Smooth muscle cell (in vitro differentiated cells): ENCODE results near the gene CRYBB2. TPM values are rescaled to one million over a fixed set of nuclear protein-coding genes. Genes with fewer than 3 reads are reported as not detected.
"Not testable (repeated sequence)": the region's sequence is repeated elsewhere in the genome, so short reads cannot be mapped to it uniquely, and the experiment has no call there.

Source experiments
- DNase-seq: peaks from one replicate; lab custom pipeline; 2025; ENCODE audit not compliant: unreplicated experiment; lab: John Stamatoyannopoulos, UW
- H2AFZ ChIP-seq: fragments of 200-600 bp; sonication (generic); 2 replicates; pipeline ENCODE4 v1.6.0; 2016; ENCODE audit warnings: antibody characterized with exemption, low read depth, mild to moderate bottlenecking
- H3F3A ChIP-seq: fragments of 200-600 bp; sonication (generic); 2 replicates; pipeline ENCODE4 v1.6.0; 2017; ENCODE audit warnings: antibody characterized with exemption, low read depth
- H3K27ac ChIP-seq: fragments of 200-600 bp; sonication (generic); 2 replicates; pipeline ENCODE4 v1.5.1; 2016; ENCODE audit warnings: low read depth, mild to moderate bottlenecking
- H3K27me3 ChIP-seq: fragments of 200-600 bp; sonication (generic); 2 replicates; pipeline ENCODE4 v1.6.1; 2016; ENCODE audit warnings: low read depth, mild to moderate bottlenecking
- H3K36me3 ChIP-seq: fragments of 200-600 bp; sonication (generic); 2 replicates; pipeline ENCODE4 v1.5.1; 2016; ENCODE audit warnings: low read depth
- H3K4me1 ChIP-seq: fragments of 200-600 bp; sonication (generic); 2 replicates; pipeline ENCODE4 v1.5.1; 2016; ENCODE audit warnings: low read depth
- H3K4me2 ChIP-seq: fragments of 200-600 bp; sonication (generic); 2 replicates; pipeline ENCODE4 v1.6.0; 2016; ENCODE audit warnings: mild to moderate bottlenecking
- H3K4me3 ChIP-seq: fragments of 200-600 bp; sonication (generic); 2 replicates; pipeline ENCODE4 v1.5.1; 2016; ENCODE audit warnings: mild to moderate bottlenecking
- H3K79me2 ChIP-seq: fragments of 200-600 bp; sonication (generic); 2 replicates; pipeline ENCODE4 v1.6.0; 2016; ENCODE audit warnings: low read depth, mild to moderate bottlenecking
- H3K9ac ChIP-seq: fragments of 200-600 bp; sonication (generic); 2 replicates; pipeline ENCODE4 v1.6.0; 2016; ENCODE audit warnings: low read depth
- H3K9me3 ChIP-seq: fragments of 200-600 bp; sonication (generic); replicated peaks from 2 replicates; pipeline ENCODE4 v1.5.1; 2016; ENCODE audit warnings: low read depth
- H4K20me1 ChIP-seq: fragments of 200-600 bp; sonication (generic); 2 replicates; pipeline ENCODE4 v1.6.0; 2016; ENCODE audit warnings: low read depth
- CTCF ChIP-seq: fragments of 200-600 bp; sonication (generic); IDR thresholded peaks from 2 replicates; pipeline ENCODE4 v1.5.1; 2017; ENCODE audit warnings: borderline replicate concordance, mild to moderate bottlenecking, antibody characterized with exemption; ENCODE audit not compliant: insufficient read depth, poor library complexity, severe bottlenecking
- WGBS: methylation state at CpG from one replicate; pipeline ENCODE4 v1.1.7; 2016; ENCODE audit warnings: low lambda C conversion rate; 5-methylcytosine and 5-hydroxymethylcytosine counted together
- polyA plus RNA-seq: library from polyadenylated mRNA; unstranded; fragments of >200 nt; fragmentation: Nextera tagmentation; extraction: Ambion mirVana; gene quantifications from 2 replicates; pipeline ENCODE4 v1.2.1, GENCODE V29; 2016
- total RNA-seq: library from RNA; depleted of rRNA; stranded (reverse); fragments of >200 nt; gene quantifications from 2 replicates; pipeline ENCODE4 v1.2.3, GENCODE V29; 2014

CRYBB2 gene
- total and polyA plus RNA-seq, 2 experiments from 2014 or later = not detected

GRCh38 chr22:25235547-25236290, 16.3 kb downstream of the CRYBB2 start:
- no peak overlapping the region for H3K27ac ChIP-seq
- H3K4me1 ChIP-seq = no peaks in the 10 kb centered on the region
- H3K4me3 ChIP-seq = peak overlapping the region; percentile 33
- TF ChIP-seq CTCF = peak; percentile 63
- DNase-seq = peak; percentile 35
- no peak overlapping the region for H3K9ac ChIP-seq
- 17% methylated on average over 30 of the region's 30 CpGs for WGBS
- H2AFZ ChIP-seq = peak overlapping the region; percentile 65
- peaks cover 4% of the 10 kb centered on the region for H3K27me3 ChIP-seq
- no peaks in the 10 kb centered on the region for H3F3A ChIP-seq
- no peaks in the 10 kb centered on the region for H3K36me3 ChIP-seq
- peak overlapping the region; percentile 80 for H3K4me2 ChIP-seq
- no peaks in the 10 kb centered on the region for H3K9me3 ChIP-seq
- H3K79me2 ChIP-seq = no peaks in the 10 kb centered on the region
- no peaks in the 10 kb centered on the region for H4K20me1 ChIP-seq

GRCh38 chr22:25236417-25236816, 17.0 kb downstream of the CRYBB2 start:
- Histone ChIP-seq H3K4me1 (no peaks in the 10 kb centered on the region), H3K9ac (no peak overlapping the region), H3K27ac (no peak overlapping the region), H2AFZ (peak overlapping the region; percentile 65), H3K27me3 (peaks cover 4% of the 10 kb centered on the region), H3K79me2 (no peaks in the 10 kb centered on the region), H3K4me3 (peak overlapping the region; percentile 33), H3F3A (no peaks in the 10 kb centered on the region), H3K4me2 (peak overlapping the region; percentile 80), H3K36me3 (no peaks in the 10 kb centered on the region), H4K20me1 (no peaks in the 10 kb centered on the region), H3K9me3 (no peaks in the 10 kb centered on the region)
- WGBS = 87% methylated on average over 6 of the region's 6 CpGs
- no peak for TF ChIP-seq CTCF
- DNase-seq = no peak

GRCh38 chr22:25237503-25237902, 18.1 kb downstream of the CRYBB2 start:
- H3K9ac ChIP-seq = no peak overlapping the region
- TF ChIP-seq CTCF = no peak
- H4K20me1 ChIP-seq = no peaks in the 10 kb centered on the region
- no peak overlapping the region for H2AFZ ChIP-seq
- 83% methylated on average over 4 of the region's 4 CpGs for WGBS
- peaks cover 4% of the 10 kb centered on the region for H3K27me3 ChIP-seq
- H3K9me3 ChIP-seq = no peaks in the 10 kb centered on the region
- H3K4me2 ChIP-seq = no peak overlapping the region
- no peaks in the 10 kb centered on the region for H3K79me2 ChIP-seq
- no peak overlapping the region for H3K4me3 ChIP-seq
- no peaks in the 10 kb centered on the region for H3F3A ChIP-seq
- no peak overlapping the region for H3K27ac ChIP-seq
- no peaks in the 10 kb centered on the region for H3K36me3 ChIP-seq
- DNase-seq = no peak
- H3K4me1 ChIP-seq = no peaks in the 10 kb centered on the region

GRCh38 chr22:25238058-25238457, 18.6 kb downstream of the CRYBB2 start:
- not testable (repeated sequence) for DNase-seq, H3K4me1 ChIP-seq, H3K27ac ChIP-seq, H3K9ac ChIP-seq, H3K9me3 ChIP-seq, H2AFZ ChIP-seq, H3K36me3 ChIP-seq, H3K4me2 ChIP-seq, H3K27me3 ChIP-seq, H3K4me3 ChIP-seq, H4K20me1 ChIP-seq, H3F3A ChIP-seq, H3K79me2 ChIP-seq
- WGBS = 76% methylated on average over 7 of the region's 9 CpGs

GRCh38 chr22:25255169-25255568, 35.7 kb downstream of the CRYBB2 start:
- not testable (repeated sequence) for H3K4me2 ChIP-seq, H3K27ac ChIP-seq, H3K4me1 ChIP-seq, H3K9ac ChIP-seq, H4K20me1 ChIP-seq, H3K79me2 ChIP-seq, H3F3A ChIP-seq, H3K36me3 ChIP-seq, H3K9me3 ChIP-seq, H2AFZ ChIP-seq, DNase-seq, H3K4me3 ChIP-seq, H3K27me3 ChIP-seq
- 88% methylated on average over 1 of the region's 1 CpG for WGBS

- H3K4me2 ChIP-seq, H3K9ac ChIP-seq, DNase-seq, H2AFZ ChIP-seq, H3F3A ChIP-seq, H3K27ac ChIP-seq, H3K4me3 ChIP-seq, H3K36me3 ChIP-seq, H3K27me3 ChIP-seq, H4K20me1 ChIP-seq, H3K79me2 ChIP-seq, H3K9me3 ChIP-seq, H3K4me1 ChIP-seq: not testable (repeated sequence)
- WGBS = 78% methylated on average over 4 of the region's 4 CpGs
These were observed 48.1 kb downstream of the CRYBB2 start for GRCh38 chr22:25267567-25267966.
